ENCODE measurements around the gene CRIM1.

DNA sequence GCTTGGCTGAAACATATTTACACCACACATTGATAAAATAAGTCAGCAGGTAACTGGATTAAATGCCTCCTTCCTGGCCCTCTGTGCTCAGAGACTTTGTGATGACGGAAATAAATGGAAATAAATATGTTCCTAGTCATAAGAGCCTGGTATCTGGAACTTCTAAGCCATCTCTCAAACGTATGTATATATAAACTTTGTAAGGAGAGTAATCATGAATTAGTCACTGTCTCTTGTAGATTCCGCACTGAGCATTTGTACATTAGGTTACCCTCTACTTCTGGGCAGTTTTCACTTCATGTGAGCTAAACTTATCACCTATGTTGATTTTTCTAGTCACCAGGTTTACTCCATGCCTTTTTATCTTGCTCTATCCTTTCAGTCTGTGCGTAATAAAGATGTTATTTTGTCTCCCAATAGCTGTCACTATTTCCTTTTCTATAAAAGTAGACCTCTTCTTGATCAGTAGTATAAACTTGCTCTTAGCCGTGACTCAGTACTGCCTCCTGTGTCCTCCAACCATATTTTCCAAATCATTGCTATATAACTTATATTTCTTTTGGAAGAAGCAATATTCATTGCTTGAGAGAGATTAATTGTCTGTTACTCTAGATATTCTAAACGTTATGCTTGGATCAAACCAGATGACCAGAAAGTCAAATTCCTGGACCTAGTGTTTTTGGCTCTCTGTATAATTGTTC lies 189.2 kb downstream of the CRIM1 start:
- no peak for TF ChIP-seq POLR2A (IDR thresholded peaks at IDR 0.05; ENCODE audit: low read length)
- TF ChIP-seq, protein P1, sequence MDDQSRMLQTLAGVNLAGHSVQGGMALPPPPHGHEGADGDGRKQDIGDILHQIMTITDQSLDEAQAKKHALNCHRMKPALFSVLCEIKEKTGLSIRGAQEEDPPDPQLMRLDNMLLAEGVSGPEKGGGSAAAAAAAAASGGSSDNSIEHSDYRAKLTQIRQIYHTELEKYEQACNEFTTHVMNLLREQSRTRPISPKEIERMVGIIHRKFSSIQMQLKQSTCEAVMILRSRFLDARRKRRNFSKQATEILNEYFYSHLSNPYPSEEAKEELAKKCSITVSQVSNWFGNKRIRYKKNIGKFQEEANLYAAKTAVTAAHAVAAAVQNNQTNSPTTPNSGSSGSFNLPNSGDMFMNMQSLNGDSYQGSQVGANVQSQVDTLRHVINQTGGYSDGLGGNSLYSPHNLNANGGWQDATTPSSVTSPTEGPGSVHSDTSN (IDR thresholded peaks at IDR 0.05), result no peak
- TF ChIP-seq ZNF302 (CRISPR knock-in tag; IDR thresholded peaks at IDR 0.05), result no peak
- peak in 1 of 2 experiments; percentile 44; a peak in 3 of 5 replicates for TF ChIP-seq RAD21 (conservative IDR thresholded peaks at IDR 0.05 in 1 of 2, IDR thresholded peaks at IDR 0.05 in 1 of 2)
- TF ChIP-seq, protein P2, sequence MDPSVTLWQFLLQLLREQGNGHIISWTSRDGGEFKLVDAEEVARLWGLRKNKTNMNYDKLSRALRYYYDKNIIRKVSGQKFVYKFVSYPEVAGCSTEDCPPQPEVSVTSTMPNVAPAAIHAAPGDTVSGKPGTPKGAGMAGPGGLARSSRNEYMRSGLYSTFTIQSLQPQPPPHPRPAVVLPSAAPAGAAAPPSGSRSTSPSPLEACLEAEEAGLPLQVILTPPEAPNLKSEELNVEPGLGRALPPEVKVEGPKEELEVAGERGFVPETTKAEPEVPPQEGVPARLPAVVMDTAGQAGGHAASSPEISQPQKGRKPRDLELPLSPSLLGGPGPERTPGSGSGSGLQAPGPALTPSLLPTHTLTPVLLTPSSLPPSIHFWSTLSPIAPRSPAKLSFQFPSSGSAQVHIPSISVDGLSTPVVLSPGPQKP (IDR thresholded peaks at IDR 0.05; ENCODE audit: low read depth, low read length), result no peak
- TF ChIP-seq, protein P3, sequence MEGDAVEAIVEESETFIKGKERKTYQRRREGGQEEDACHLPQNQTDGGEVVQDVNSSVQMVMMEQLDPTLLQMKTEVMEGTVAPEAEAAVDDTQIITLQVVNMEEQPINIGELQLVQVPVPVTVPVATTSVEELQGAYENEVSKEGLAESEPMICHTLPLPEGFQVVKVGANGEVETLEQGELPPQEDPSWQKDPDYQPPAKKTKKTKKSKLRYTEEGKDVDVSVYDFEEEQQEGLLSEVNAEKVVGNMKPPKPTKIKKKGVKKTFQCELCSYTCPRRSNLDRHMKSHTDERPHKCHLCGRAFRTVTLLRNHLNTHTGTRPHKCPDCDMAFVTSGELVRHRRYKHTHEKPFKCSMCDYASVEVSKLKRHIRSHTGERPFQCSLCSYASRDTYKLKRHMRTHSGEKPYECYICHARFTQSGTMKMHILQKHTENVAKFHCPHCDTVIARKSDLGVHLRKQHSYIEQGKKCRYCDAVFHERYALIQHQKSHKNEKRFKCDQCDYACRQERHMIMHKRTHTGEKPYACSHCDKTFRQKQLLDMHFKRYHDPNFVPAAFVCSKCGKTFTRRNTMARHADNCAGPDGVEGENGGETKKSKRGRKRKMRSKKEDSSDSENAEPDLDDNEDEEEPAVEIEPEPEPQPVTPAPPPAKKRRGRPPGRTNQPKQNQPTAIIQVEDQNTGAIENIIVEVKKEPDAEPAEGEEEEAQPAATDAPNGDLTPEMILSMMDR (IDR thresholded peaks at IDR 0.05), result peak; percentile 42
- TF ChIP-seq NR3C1 (IDR thresholded peaks at IDR 0.05), result no peak
- TF ChIP-seq CBX8 (IDR thresholded peaks at IDR 0.05), result no peak
- TF ChIP-seq NFE2L2 (conservative IDR thresholded peaks at IDR 0.05; ENCODE audit: low read length), result no peak
- TF ChIP-seq SMC3 (IDR thresholded peaks at IDR 0.05), result no peak
